Type B pancreatic cell (in vitro differentiated cells): ENCODE results near the gene CCDC154. TPM values are rescaled to one million over a fixed set of nuclear protein-coding genes. Genes with fewer than 3 reads are reported as not detected.
A peak's percentile ranks its signal among the peaks of the same experiment; 100 is the strongest.

Experiments used
- DNase-seq: peaks from one replicate; pipeline ENCODE4 v3.0.0; 2021; ENCODE audit warnings: mixed read lengths; ENCODE audit not compliant: unreplicated experiment; ENCODE audit errors: extremely low spot score
- H3K27ac Mint-ChIP-seq: 2 replicates; pipeline ENCODE4 v1.8.0; 2021; ENCODE audit warnings: mild to moderate bottlenecking, mixed read lengths
- H3K27me3 Mint-ChIP-seq: 2 replicates; pipeline ENCODE4 v1.8.0; 2021; ENCODE audit warnings: mixed read lengths
- H3K36me3 Mint-ChIP-seq: 2 replicates; pipeline ENCODE4 v1.8.0; 2021; ENCODE audit warnings: mixed read lengths
- H3K4me1 Mint-ChIP-seq: one replicate; pipeline ENCODE4 v1.8.0; 2021; ENCODE audit warnings: mixed read lengths; ENCODE audit not compliant: unreplicated experiment
- H3K4me3 Mint-ChIP-seq: 2 replicates; pipeline ENCODE4 v1.8.0; 2021; ENCODE audit warnings: mild to moderate bottlenecking, mixed read lengths
- H3K9me3 Mint-ChIP-seq: 2 replicates; pipeline ENCODE4 v1.8.0; 2021; ENCODE audit warnings: mixed read lengths
- total RNA-seq: library from RNA; stranded (reverse); gene quantifications from 2 replicates; pipeline ENCODE4 v1.2.1, GENCODE V29; 2021; ENCODE audit warnings: low replicate concordance
- TF ChIP-seq, protein P1 (sequence below): fragments of 200-600 bp; sonication (generic); conservative IDR thresholded peaks from 2 replicates; pipeline ENCODE4 v1.5.0; 2021; ENCODE audit warnings: antibody characterized with exemption, mild to moderate bottlenecking

The CCDC154 gene
- total RNA-seq, 1 donor from 2014 or later = 5.0 TPM

DNA sequence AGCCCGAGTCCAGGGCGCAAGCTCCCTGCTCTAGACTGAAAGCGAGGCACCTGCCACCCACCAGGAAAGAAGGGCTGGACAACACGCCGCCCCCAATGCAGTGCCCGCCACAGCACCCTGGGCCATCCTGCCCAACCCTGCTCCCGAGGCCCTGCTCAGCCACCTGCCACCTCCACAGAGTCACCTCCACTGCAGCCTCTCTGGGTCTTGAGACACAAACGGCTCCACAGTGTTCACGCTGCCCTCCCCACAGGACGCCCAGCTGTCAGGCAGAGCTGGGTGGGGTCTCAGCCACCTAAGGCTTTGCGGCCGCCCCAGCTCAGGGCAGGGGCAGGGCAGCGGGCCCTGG lies 21.2 kb upstream of the CCDC154 start:
- TF ChIP-seq, protein P1, sequence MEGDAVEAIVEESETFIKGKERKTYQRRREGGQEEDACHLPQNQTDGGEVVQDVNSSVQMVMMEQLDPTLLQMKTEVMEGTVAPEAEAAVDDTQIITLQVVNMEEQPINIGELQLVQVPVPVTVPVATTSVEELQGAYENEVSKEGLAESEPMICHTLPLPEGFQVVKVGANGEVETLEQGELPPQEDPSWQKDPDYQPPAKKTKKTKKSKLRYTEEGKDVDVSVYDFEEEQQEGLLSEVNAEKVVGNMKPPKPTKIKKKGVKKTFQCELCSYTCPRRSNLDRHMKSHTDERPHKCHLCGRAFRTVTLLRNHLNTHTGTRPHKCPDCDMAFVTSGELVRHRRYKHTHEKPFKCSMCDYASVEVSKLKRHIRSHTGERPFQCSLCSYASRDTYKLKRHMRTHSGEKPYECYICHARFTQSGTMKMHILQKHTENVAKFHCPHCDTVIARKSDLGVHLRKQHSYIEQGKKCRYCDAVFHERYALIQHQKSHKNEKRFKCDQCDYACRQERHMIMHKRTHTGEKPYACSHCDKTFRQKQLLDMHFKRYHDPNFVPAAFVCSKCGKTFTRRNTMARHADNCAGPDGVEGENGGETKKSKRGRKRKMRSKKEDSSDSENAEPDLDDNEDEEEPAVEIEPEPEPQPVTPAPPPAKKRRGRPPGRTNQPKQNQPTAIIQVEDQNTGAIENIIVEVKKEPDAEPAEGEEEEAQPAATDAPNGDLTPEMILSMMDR = no peak
- no peaks in the 10 kb centered on the region for H3K27me3 Mint-ChIP-seq
- H3K9me3 Mint-ChIP-seq = no peaks in the 10 kb centered on the region
- H3K27ac Mint-ChIP-seq = no peak overlapping the region
- no peaks in the 10 kb centered on the region for H3K36me3 Mint-ChIP-seq
- H3K4me3 Mint-ChIP-seq = no peak overlapping the region
- peak; percentile 67 for DNase-seq
- H3K4me1 Mint-ChIP-seq = peaks cover 8% of the 10 kb centered on the region

DNA sequence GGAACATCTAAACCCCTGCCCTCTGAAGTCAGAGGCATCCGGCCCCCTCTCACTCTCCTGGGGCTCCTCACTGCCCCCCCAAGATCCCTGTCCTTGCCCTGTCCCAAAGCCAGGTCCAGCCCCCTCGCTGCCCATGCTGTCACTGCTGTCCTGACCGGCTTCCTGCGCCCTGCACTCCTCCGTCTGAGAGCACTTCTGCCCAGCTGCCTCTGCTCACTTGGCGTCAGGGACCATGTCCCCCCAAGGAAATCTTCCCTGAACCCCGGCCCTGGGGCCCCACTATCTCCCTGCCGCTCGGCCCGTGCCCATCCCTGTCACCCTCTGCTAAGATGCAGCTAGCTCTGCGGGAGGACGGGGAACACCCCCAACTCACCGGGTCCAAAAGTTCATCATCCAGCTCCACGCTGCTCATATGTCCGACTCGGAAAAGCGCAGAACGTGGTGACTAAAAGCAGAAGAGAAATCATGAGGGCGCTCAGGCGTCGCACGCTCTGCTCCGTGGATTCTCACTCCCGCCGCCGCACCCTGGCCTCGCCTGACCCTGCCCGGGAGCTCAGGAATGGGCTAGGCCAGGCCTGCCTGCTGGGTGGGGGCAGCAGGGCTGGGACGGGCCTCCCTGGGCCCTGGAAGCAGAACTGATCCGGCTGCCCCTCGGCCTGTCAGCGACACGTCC lies 20.7 kb upstream of the CCDC154 start:
- no peak for DNase-seq
- TF ChIP-seq, protein P1 = no peak
- no peak overlapping the region for H3K4me3 Mint-ChIP-seq

DNA sequence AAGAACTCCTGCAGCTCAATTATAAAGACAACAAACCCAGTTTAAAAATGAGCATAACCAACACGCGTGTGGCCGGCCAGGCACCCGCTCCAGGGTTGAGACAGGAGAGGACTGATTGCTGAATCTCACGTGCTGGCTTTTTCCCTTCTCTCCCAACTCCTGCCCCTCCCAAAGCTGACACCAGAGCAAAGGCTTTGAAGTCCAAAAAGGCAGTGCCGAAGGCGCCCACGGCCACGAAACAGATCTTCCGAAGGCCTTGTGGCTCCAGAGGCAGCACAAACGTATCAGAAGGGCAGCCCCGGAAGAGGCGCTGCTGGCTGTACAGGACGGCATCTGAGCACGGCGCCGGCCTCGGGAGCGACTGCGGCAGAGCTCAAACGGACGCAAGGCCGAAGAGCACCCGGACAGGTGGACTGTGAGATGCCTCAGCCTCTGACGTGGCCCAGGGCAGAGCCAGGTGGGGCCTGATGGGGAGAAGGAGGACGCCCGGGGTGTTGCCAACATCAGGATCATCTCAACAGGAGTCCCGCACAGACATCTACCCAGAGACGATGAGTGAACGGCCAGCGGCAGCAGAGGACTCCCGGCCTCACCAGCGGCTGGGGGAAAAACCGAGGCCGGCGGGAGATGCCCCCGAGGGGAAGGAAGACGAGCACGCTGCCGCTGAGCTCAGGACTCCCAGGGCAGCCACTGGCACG lies 20.0 kb upstream of the CCDC154 start:
- H3K36me3 Mint-ChIP-seq = no peaks in the 10 kb centered on the region
- no peaks in the 10 kb centered on the region for H3K27me3 Mint-ChIP-seq
- no peak overlapping the region for H3K4me3 Mint-ChIP-seq
- H3K4me1 Mint-ChIP-seq = no peaks in the 10 kb centered on the region
- no peak overlapping the region for H3K27ac Mint-ChIP-seq
- DNase-seq = peak; percentile 66
- TF ChIP-seq, protein P1 = no peak
- H3K9me3 Mint-ChIP-seq = no peaks in the 10 kb centered on the region

More for the DNA sequence above, 20.7 kb upstream of the CCDC154 start:
- H3K9me3 Mint-ChIP-seq = no peaks in the 10 kb centered on the region
- no peaks in the 10 kb centered on the region for H3K27me3 Mint-ChIP-seq
- peaks cover 5% of the 10 kb centered on the region for H3K4me1 Mint-ChIP-seq
- no peak overlapping the region for H3K27ac Mint-ChIP-seq
- H3K36me3 Mint-ChIP-seq = no peaks in the 10 kb centered on the region

DNA sequence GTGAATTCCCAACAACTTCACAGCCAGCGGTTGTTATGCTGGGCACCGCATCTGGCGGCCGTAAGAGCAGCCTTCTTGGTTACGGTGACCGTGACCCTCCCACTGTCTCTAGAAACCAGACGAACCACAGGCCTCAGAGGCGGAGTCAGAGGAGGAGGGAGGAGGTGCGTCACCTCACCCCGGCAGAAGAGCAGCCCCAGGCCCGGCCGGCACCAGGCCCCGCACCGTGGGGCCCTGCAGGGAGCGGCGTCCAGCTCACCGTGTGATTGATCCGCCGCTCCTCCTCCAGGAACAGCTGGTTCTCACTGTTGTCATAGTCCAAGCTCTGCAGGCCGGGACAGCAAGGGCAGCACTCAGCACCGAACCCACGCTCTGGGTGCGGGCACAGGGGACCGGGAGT lies 16.8 kb upstream of the CCDC154 start:
- TF ChIP-seq, protein P1 = no peak
- no peaks in the 10 kb centered on the region for H3K4me1 Mint-ChIP-seq

DNA sequence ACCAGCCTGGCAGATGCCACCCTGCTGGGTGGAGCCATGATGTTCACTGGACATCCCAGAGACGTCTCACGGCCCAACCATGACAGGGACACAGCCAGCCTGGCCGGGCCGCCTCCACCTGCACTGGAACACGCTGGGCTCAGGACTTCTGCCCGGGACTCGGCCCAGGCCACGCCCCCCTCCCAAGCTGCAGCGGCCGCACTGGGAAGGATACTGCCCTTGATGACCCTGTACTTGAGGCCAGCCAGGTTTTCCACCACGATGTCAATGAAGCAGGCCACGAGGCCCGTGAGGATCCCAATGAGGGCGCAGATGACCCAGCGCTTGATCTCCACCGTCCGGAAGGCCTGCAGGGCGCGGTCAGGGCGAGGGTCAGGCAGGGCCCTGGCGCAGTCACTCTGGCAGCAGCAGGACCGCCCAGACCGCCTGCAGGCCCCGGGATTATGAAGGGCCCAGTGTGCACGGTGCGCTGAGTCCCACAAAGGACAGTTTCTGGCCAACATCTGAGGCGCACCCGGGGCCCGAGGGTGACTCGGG lies 16.3 kb upstream of the CCDC154 start:
- H3K4me3 Mint-ChIP-seq = no peak overlapping the region
- no peaks in the 10 kb centered on the region for H3K9me3 Mint-ChIP-seq
- H3K4me1 Mint-ChIP-seq = no peaks in the 10 kb centered on the region
- H3K27me3 Mint-ChIP-seq = no peaks in the 10 kb centered on the region
- H3K36me3 Mint-ChIP-seq = no peaks in the 10 kb centered on the region
- DNase-seq = no peak
- H3K27ac Mint-ChIP-seq = no peak overlapping the region
- TF ChIP-seq, protein P1 = no peak

More for the DNA sequence above, 16.8 kb upstream of the CCDC154 start:
- H3K36me3 Mint-ChIP-seq = no peaks in the 10 kb centered on the region
- H3K4me3 Mint-ChIP-seq = no peak overlapping the region
- no peak for DNase-seq
- no peaks in the 10 kb centered on the region for H3K9me3 Mint-ChIP-seq
- H3K27ac Mint-ChIP-seq = no peak overlapping the region
- no peaks in the 10 kb centered on the region for H3K27me3 Mint-ChIP-seq
